Activated naive CD8-positive, alpha-beta T cell treated with anti-CD3 and anti-CD28 coated beads, Interleukin-2, amount 50 U/mL, for 16 hours (primary cell): ENCODE measurements around the gene EVA1C.

Source experiments
- DNase-seq: peaks from one replicate; pipeline ENCODE4 v3.0.0-alpha.2; 2020; ENCODE audit warnings: low read depth, low spot score

The EVA1C gene

DNA sequence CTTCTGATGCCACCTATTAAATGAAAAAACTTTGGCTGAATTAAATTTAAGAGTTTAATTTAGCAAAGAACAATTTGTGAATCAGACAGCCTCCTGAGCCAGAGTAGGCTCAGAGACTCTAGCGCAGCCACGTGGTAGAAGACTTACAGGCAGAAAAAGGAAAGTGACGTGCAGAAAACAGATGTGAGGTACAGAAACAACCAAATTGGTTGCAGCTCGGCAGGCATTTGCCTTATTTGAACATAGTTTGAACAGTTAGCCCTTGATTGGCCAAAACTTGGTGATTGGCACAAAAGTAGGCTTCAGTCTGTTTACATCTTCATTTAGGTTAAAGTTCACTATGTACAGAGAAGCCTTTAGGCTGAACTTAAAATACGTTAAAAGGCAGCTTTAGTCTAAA lies 149.9 kb downstream of the EVA1C start:
- no peak for DNase-seq

DNA sequence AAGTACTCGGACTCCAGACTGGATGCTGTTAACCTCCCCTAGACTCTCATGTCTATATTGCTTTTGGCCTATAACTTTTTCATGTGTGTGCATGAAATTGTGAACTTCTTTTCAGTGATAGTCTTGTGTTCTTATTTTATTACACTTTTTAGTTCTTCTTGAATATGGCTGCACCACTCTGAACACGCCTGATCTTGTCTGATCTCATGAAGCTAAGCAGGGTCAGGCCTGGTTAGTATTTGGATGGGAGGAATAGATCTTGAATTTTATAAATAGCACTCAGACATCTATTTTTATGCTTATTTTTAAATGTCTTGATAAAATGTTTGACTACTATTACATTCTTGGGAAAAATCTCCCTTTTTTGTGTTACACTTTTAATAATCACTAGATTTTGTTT lies 150.4 kb downstream of the EVA1C start:
- no peak for DNase-seq
